Skeletal muscle tissue (tissue), 1 donor: ENCODE data around the gene IKZF4. TPM values are rescaled to one million over a fixed set of nuclear protein-coding genes. Genes with fewer than 3 reads are reported as not detected.

Experiments used
- total RNA-seq: library from RNA; depleted of rRNA; stranded (reverse); fragments of >200 nt; gene quantifications from one replicate; pipeline ENCODE4 v1.2.3, GENCODE V29; 2014

IKZF4 gene
- total RNA-seq, 1 donor from 2014 or later: 1.6 TPM

Other genes with a start within 250 kb of the IKZF4 start
- 71.5 TPM for gene SARNP, start 203.3 kb upstream of the IKZF4 start, total RNA-seq
- 11.0 TPM for gene ORMDL2, start 203.0 kb upstream of the IKZF4 start, total RNA-seq
- gene DNAJC14, start 191.5 kb upstream of the IKZF4 start, total RNA-seq: 33.4 TPM
- gene MMP19, start 178.1 kb upstream of the IKZF4 start, total RNA-seq: 2.6 TPM
- 16.2 TPM for gene PYM1, start 93.1 kb upstream of the IKZF4 start, total RNA-seq
- gene DGKA, start 89.9 kb upstream of the IKZF4 start, total RNA-seq: 6.8 TPM
- gene PMEL, start 55.0 kb upstream of the IKZF4 start, total RNA-seq: 0.52 TPM
- 9.4 TPM for gene CDK2, start 54.2 kb upstream of the IKZF4 start, total RNA-seq
- gene RAB5B, start 47.0 kb upstream of the IKZF4 start, total RNA-seq: 34.4 TPM
- gene SUOX, start 23.8 kb upstream of the IKZF4 start, total RNA-seq: 7.8 TPM
- gene RPS26, start 20.9 kb downstream of the IKZF4 start, total RNA-seq: 36.5 TPM
- gene ERBB3, start 59.1 kb downstream of the IKZF4 start, total RNA-seq: 154 TPM
- 53.8 TPM for gene PA2G4, start 83.5 kb downstream of the IKZF4 start, total RNA-seq
- 4,392 TPM for gene RPL41, start 95.6 kb downstream of the IKZF4 start, total RNA-seq
- 5.7 TPM for gene ZC3H10, start 97.2 kb downstream of the IKZF4 start, total RNA-seq
- 149 TPM for gene ESYT1, start 107.2 kb downstream of the IKZF4 start, total RNA-seq
- 451 TPM for gene MYL6B, start 131.5 kb downstream of the IKZF4 start, total RNA-seq
- gene MYL6, start 137.3 kb downstream of the IKZF4 start, total RNA-seq: 859 TPM
- gene SMARCC2, start 168.4 kb downstream of the IKZF4 start, total RNA-seq: 43.8 TPM
- 30.8 TPM for gene RNF41, start 200.9 kb downstream of the IKZF4 start, total RNA-seq
- gene NABP2, start 203.3 kb downstream of the IKZF4 start, total RNA-seq: 14.1 TPM
- not detected for gene SLC39A5, start 209.0 kb downstream of the IKZF4 start, total RNA-seq
- gene ANKRD52, start 237.3 kb downstream of the IKZF4 start, total RNA-seq: 6.8 TPM
- 12.0 TPM for gene COQ10A, start 245.9 kb downstream of the IKZF4 start, total RNA-seq